ENCODE results near the gene FAM107B.

Gene FAM107B

GRCh38 chr10:14486777-14487487 lies 287.8 kb downstream of the FAM107B start:
- no peak overlapping the region for H3K4me2 ChIP-seq (ENCODE audit: low read length)
- no peak overlapping the region for H2AFZ ChIP-seq
- H3K36me3 ChIP-seq (ENCODE audit: control insufficient read depth, insufficient read depth, low read length), result no peaks in the 10 kb centered on the region
- no peak overlapping the region for H3K4me3 ChIP-seq (ENCODE audit: low read depth, low read length)
- no peaks in the 10 kb centered on the region for H3K27me3 ChIP-seq (ENCODE audit: control insufficient read depth, insufficient read depth, low read length)
- TF ChIP-seq CTCF (IDR thresholded peaks at IDR 0.05), result no peak
- no peaks in the 10 kb centered on the region for H3K9me3 ChIP-seq (ENCODE audit: control insufficient read depth, low read length)
- no peaks in the 10 kb centered on the region for H3K79me2 ChIP-seq
- no peak overlapping the region for H3K9ac ChIP-seq
- H3K27ac ChIP-seq, result no peak overlapping the region
- H3K4me1 ChIP-seq, result no peaks in the 10 kb centered on the region

GRCh38 chr10:14485986-14486385 lies 288.7 kb downstream of the FAM107B start:
- TF ChIP-seq CTCF (IDR thresholded peaks at IDR 0.05), result no peak
- Histone ChIP-seq H3K4me2 (ENCODE audit: low read length) (no peak overlapping the region), H2AFZ (no peak overlapping the region), H3K9ac (no peak overlapping the region), H3K4me1 (no peaks in the 10 kb centered on the region), H3K36me3 (ENCODE audit: control insufficient read depth, insufficient read depth, low read length) (no peaks in the 10 kb centered on the region), H3K79me2 (no peaks in the 10 kb centered on the region), H3K27me3 (ENCODE audit: control insufficient read depth, insufficient read depth, low read length) (no peaks in the 10 kb centered on the region), H3K27ac (no peak overlapping the region), H3K4me3 (ENCODE audit: low read depth, low read length) (no peak overlapping the region), H3K9me3 (ENCODE audit: control insufficient read depth, low read length) (no peaks in the 10 kb centered on the region)

- no peak overlapping the region for H3K9ac ChIP-seq
- H3K4me2 ChIP-seq (ENCODE audit: low read length), result no peak overlapping the region
- TF ChIP-seq CTCF (IDR thresholded peaks at IDR 0.05), result no peak
- H3K79me2 ChIP-seq, result no peaks in the 10 kb centered on the region
- H3K27ac ChIP-seq, result no peak overlapping the region
- H3K27me3 ChIP-seq (ENCODE audit: control insufficient read depth, insufficient read depth, low read length), result no peaks in the 10 kb centered on the region
- H2AFZ ChIP-seq, result no peak overlapping the region
- no peaks in the 10 kb centered on the region for H3K4me1 ChIP-seq
- no peaks in the 10 kb centered on the region for H3K9me3 ChIP-seq (ENCODE audit: control insufficient read depth, low read length)
- no peak overlapping the region for H3K4me3 ChIP-seq (ENCODE audit: low read depth, low read length)
- H3K36me3 ChIP-seq (ENCODE audit: control insufficient read depth, insufficient read depth, low read length), result no peaks in the 10 kb centered on the region
Measured at GRCh38 chr10:14483417-14483816, 291.3 kb downstream of the FAM107B start.

- Histone ChIP-seq H3K27me3 (ENCODE audit: control insufficient read depth, insufficient read depth, low read length) (no peaks in the 10 kb centered on the region), H3K4me3 (ENCODE audit: low read depth, low read length) (no peak overlapping the region), H3K79me2 (no peaks in the 10 kb centered on the region), H3K4me1 (no peaks in the 10 kb centered on the region), H3K27ac (no peak overlapping the region), H2AFZ (no peak overlapping the region), H3K9me3 (ENCODE audit: control insufficient read depth, low read length) (no peaks in the 10 kb centered on the region), H3K9ac (no peak overlapping the region), H3K36me3 (ENCODE audit: control insufficient read depth, insufficient read depth, low read length) (no peaks in the 10 kb centered on the region), H3K4me2 (ENCODE audit: low read length) (no peak overlapping the region)
- TF ChIP-seq CTCF (IDR thresholded peaks at IDR 0.05), result no peak
Measured at GRCh38 chr10:14481752-14482151, 292.9 kb downstream of the FAM107B start.

GRCh38 chr10:14481014-14481413 lies 293.7 kb downstream of the FAM107B start:
- H3K27ac ChIP-seq, result no peak overlapping the region
- H3K4me3 ChIP-seq (ENCODE audit: low read depth, low read length), result no peak overlapping the region
- TF ChIP-seq CTCF (IDR thresholded peaks at IDR 0.05), result no peak
- no peaks in the 10 kb centered on the region for H3K36me3 ChIP-seq (ENCODE audit: control insufficient read depth, insufficient read depth, low read length)
- H3K4me1 ChIP-seq, result no peaks in the 10 kb centered on the region
- H2AFZ ChIP-seq, result no peak overlapping the region
- H3K4me2 ChIP-seq (ENCODE audit: low read length), result no peak overlapping the region
- H3K9ac ChIP-seq, result no peak overlapping the region
- H3K79me2 ChIP-seq, result no peaks in the 10 kb centered on the region
- no peaks in the 10 kb centered on the region for H3K27me3 ChIP-seq (ENCODE audit: control insufficient read depth, insufficient read depth, low read length)
- H3K9me3 ChIP-seq (ENCODE audit: control insufficient read depth, low read length), result no peaks in the 10 kb centered on the region

Measured in parathyroid adenoma (tissue), 2 donors.